ENCODE data around the gene OR2F2.

Gene OR2F2

DNA sequence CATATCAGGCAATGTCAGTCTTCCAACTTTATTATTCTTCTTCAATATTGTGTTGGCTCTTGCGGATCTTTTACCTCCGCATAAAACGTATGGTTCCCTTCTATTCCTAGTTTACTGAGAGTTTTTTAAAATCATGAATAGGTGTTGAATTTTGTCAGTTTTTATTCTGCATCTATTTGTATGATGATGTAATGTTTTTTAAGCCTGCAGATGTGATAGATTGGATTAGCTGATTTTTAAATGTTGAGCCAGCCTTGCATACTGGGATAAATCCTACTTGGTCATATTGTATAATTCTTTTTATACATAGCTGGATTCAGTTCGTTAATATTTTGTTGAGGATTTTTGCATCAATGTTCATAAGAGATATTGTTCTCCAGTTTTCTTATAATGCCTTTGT lies 10.4 kb downstream of the OR2F2 start:
- Histone ChIP-seq H3K79me2 (no peaks in the 10 kb centered on the region), H3K4me1 (no peaks in the 10 kb centered on the region), H3K27ac (no peak overlapping the region), H3K4me3 (ENCODE audit: low read depth, low read length) (no peak overlapping the region), H3K27me3 (ENCODE audit: control insufficient read depth, insufficient read depth, low read length) (no peaks in the 10 kb centered on the region), H3K9ac (no peak overlapping the region), H3K4me2 (ENCODE audit: low read length) (no peak overlapping the region), H2AFZ (no peak overlapping the region), H3K36me3 (ENCODE audit: control insufficient read depth, insufficient read depth, low read length) (no peaks in the 10 kb centered on the region), H3K9me3 (ENCODE audit: control insufficient read depth, low read length) (no peaks in the 10 kb centered on the region)
- TF ChIP-seq CTCF (IDR thresholded peaks at IDR 0.05): no peak

DNA sequence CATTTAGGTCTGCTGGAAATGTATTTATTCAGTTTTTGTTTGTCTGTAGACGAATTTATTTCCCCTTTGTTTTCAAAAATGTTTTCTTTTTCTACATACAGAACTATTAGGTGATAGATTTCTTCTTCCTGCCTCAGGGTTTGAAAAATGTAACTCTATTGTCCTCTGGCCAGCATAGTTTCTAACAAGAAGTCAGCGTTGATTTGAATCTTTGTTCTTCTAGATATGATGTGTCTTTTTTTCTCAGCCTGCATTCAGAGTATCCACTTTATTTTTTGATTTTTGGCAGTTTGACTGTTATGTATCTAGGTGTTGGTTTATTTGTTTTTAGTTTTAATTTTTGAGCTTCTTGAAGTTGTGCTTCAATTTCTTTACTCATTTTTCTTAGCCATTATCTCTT lies 12.1 kb downstream of the OR2F2 start:
- no peak for TF ChIP-seq CTCF (IDR thresholded peaks at IDR 0.05)
- Histone ChIP-seq H3K79me2 (no peaks in the 10 kb centered on the region), H3K4me1 (no peaks in the 10 kb centered on the region), H3K27me3 (ENCODE audit: control insufficient read depth, insufficient read depth, low read length) (no peaks in the 10 kb centered on the region), H3K9ac (no peak overlapping the region), H3K4me3 (ENCODE audit: low read depth, low read length) (no peak overlapping the region), H3K4me2 (ENCODE audit: low read length) (no peak overlapping the region), H2AFZ (no peak overlapping the region), H3K36me3 (ENCODE audit: control insufficient read depth, insufficient read depth, low read length) (no peaks in the 10 kb centered on the region), H3K27ac (no peak overlapping the region), H3K9me3 (ENCODE audit: control insufficient read depth, low read length) (no peaks in the 10 kb centered on the region)

- Histone ChIP-seq H3K9me3 (ENCODE audit: control insufficient read depth, low read length) (no peaks in the 10 kb centered on the region), H3K36me3 (ENCODE audit: control insufficient read depth, insufficient read depth, low read length) (no peaks in the 10 kb centered on the region), H3K4me1 (no peaks in the 10 kb centered on the region), H3K4me2 (ENCODE audit: low read length) (no peak overlapping the region), H3K9ac (no peak overlapping the region), H3K27me3 (ENCODE audit: control insufficient read depth, insufficient read depth, low read length) (no peaks in the 10 kb centered on the region), H3K79me2 (no peaks in the 10 kb centered on the region), H2AFZ (no peak overlapping the region), H3K4me3 (ENCODE audit: low read depth, low read length) (no peak overlapping the region), H3K27ac (no peak overlapping the region)
- TF ChIP-seq CTCF (IDR thresholded peaks at IDR 0.05): no peak
These were observed 13.7 kb downstream of the OR2F2 start for GRCh38 chr7:143948733-143949132.

GRCh38 chr7:143953421-143953820 lies 18.4 kb downstream of the OR2F2 start:
- H3K36me3 ChIP-seq (ENCODE audit: control insufficient read depth, insufficient read depth, low read length): no peaks in the 10 kb centered on the region
- no peaks in the 10 kb centered on the region for H3K9me3 ChIP-seq (ENCODE audit: control insufficient read depth, low read length)
- no peak overlapping the region for H3K4me3 ChIP-seq (ENCODE audit: low read depth, low read length)
- H3K79me2 ChIP-seq: no peaks in the 10 kb centered on the region
- no peaks in the 10 kb centered on the region for H3K4me1 ChIP-seq
- no peak overlapping the region for H2AFZ ChIP-seq
- H3K4me2 ChIP-seq (ENCODE audit: low read length): no peak overlapping the region
- H3K9ac ChIP-seq: no peak overlapping the region
- no peak for TF ChIP-seq CTCF (IDR thresholded peaks at IDR 0.05)
- no peaks in the 10 kb centered on the region for H3K27me3 ChIP-seq (ENCODE audit: control insufficient read depth, insufficient read depth, low read length)
- H3K27ac ChIP-seq: no peak overlapping the region

DNA sequence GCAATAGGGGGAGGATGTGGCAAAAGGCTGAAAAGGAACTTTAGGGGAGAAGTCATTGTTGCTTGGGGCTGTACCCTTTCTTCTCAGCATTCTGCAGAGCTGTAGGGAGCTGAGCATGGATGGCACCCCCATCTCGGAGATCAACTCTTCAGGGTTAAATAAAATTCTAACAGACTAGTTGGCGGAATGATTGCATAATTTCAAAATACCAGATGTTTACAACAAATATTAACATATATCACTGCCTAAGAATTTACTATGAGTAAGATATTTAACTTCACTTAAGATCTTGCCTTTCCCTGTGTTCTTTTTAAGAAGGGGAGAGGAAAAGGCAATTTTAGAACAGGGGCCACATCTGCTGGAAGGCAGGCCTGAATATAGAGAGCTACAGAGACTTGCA lies 19.1 kb downstream of the OR2F2 start:
- H2AFZ ChIP-seq: no peak overlapping the region
- H3K4me3 ChIP-seq (ENCODE audit: low read depth, low read length): no peak overlapping the region
- no peak overlapping the region for H3K27ac ChIP-seq
- H3K4me1 ChIP-seq: no peaks in the 10 kb centered on the region
- H3K36me3 ChIP-seq (ENCODE audit: control insufficient read depth, insufficient read depth, low read length): no peaks in the 10 kb centered on the region
- no peak for TF ChIP-seq CTCF (IDR thresholded peaks at IDR 0.05)
- H3K9me3 ChIP-seq (ENCODE audit: control insufficient read depth, low read length): no peaks in the 10 kb centered on the region
- no peak overlapping the region for H3K4me2 ChIP-seq (ENCODE audit: low read length)
- no peak overlapping the region for H3K9ac ChIP-seq
- no peaks in the 10 kb centered on the region for H3K79me2 ChIP-seq
- H3K27me3 ChIP-seq (ENCODE audit: control insufficient read depth, insufficient read depth, low read length): no peaks in the 10 kb centered on the region

Measured in parathyroid adenoma (tissue), 2 donors.